Measurements from ENCODE around the gene STAT1. TPM values are rescaled to one million over a fixed set of nuclear protein-coding genes. Genes with fewer than 3 reads are reported as not detected.

Gene STAT1
- total RNA-seq, 2 experiments from 2014 or later: 56.6 to 57.8 TPM

DNA sequence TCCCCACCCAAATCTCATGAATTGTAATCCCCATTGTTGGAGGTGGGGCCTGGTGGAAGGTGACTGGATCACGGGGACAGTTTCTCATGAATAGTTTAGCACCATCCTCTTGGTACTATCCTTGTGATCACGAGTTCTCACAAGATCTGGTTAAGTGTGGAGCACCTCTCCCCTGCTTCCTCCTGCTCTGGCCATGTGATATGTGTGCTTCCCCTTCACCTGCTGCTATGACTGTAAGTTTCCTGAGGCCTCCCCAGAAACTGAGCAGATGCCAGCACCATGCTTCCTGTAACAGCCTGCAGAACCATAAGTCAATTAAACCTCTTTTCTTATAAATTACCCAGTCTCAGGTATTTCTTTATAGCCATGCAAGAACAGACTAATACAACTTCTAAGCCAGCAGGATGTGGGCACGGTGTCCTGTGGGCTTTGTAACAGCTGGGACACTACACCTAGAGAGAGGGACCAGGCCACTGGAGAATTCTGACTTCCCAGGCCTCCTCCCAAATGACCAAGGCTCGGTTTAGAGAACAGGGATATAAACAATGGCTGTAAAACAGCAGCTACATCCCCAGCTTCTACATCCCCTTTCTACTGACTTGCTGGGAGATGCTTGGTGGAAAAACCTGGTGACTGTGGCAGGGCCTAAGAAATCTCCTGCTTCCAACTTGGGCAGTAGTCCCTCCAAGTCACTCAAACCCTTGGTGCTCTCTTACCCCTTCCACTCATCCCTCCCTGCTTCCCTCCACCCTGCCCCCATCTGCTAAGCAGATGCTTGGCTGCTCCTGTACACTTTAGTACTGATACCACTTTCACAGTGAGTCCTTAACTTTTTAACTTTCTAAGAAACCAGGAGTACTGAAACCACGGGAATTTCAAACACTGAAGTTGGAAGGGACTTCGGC is 10.3 kb downstream of the STAT1 start:
- peaks cover 100% of the 10 kb centered on the region for H3K36me3 ChIP-seq (ENCODE audit: insufficient read depth, low read length)
- no peaks in the 10 kb centered on the region for H3K9me3 ChIP-seq (ENCODE audit: control insufficient read depth in 1 of 2, insufficient read depth in 1 of 2, low read length in 2 of 2)
- H3K27ac ChIP-seq (ENCODE audit: low read depth in 1 of 2, low read length in 2 of 2): peak overlapping the region; percentile 2 to 7
- no peak for ATAC-seq (ENCODE audit: poor library complexity)
- Mint-ChIP-seq H3K4me1 (ENCODE audit: low read depth) (peaks cover 76% of the 10 kb centered on the region), H3K27ac (peak overlapping the region; percentile 48), H3K4me3 (no peak overlapping the region), H3K36me3 (ENCODE audit: low read depth) (peaks cover 100% of the 10 kb centered on the region), H3K9me3 (no peaks in the 10 kb centered on the region), H3K27me3 (no peaks in the 10 kb centered on the region)
- no peaks in the 10 kb centered on the region for H3K27me3 ChIP-seq (ENCODE audit: control insufficient read depth in 1 of 2, insufficient read depth in 2 of 2, low read length in 2 of 2)
- CTCF ChIA-PET: interaction anchor here (1.8 kb wide), 1 partner anchor 23 kb away, joined by 3 read pairs; no protein-coding TSS in a partner anchor
- TF ChIP-seq, protein P1, sequence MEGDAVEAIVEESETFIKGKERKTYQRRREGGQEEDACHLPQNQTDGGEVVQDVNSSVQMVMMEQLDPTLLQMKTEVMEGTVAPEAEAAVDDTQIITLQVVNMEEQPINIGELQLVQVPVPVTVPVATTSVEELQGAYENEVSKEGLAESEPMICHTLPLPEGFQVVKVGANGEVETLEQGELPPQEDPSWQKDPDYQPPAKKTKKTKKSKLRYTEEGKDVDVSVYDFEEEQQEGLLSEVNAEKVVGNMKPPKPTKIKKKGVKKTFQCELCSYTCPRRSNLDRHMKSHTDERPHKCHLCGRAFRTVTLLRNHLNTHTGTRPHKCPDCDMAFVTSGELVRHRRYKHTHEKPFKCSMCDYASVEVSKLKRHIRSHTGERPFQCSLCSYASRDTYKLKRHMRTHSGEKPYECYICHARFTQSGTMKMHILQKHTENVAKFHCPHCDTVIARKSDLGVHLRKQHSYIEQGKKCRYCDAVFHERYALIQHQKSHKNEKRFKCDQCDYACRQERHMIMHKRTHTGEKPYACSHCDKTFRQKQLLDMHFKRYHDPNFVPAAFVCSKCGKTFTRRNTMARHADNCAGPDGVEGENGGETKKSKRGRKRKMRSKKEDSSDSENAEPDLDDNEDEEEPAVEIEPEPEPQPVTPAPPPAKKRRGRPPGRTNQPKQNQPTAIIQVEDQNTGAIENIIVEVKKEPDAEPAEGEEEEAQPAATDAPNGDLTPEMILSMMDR (IDR thresholded peaks at IDR 0.05): no peak
- intact Hi-C loops (cut with DNase I, micrococcal nuclease): no loop called here
- peaks cover 26% of the 10 kb centered on the region for H3K4me1 ChIP-seq (ENCODE audit: insufficient read depth, low read length)
- H3K4me3 ChIP-seq (ENCODE audit: low read length): no peak overlapping the region
- POLR2A ChIA-PET: interaction anchor here (1.0 to 5.4 kb wide), 3 partner anchors 8 to 17 kb away, joined by 3 to 29 read pairs (median 5); partner anchors contain the start of gene STAT1
- no peak for DNase-seq

DNA sequence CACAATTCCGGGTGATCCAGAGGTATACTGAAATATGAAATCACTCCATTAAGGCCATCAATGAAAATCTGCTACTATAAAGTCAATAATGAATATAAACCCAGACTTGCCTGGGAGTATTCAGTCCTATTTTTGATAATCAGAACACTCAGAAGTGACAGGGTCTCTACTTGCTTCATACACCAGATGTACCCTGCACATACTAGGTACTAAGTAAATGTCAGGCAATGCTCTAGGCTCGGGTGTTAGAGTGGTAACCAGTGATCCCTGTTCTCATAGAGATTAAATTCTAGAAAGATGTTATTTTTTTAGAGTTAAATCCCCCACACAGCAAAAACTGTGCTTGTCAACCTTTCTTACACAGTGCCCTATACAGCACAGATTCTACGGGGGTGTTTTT is 12.3 kb downstream of the STAT1 start:
- Mint-ChIP-seq H3K36me3 (ENCODE audit: low read depth) (peaks cover 98% of the 10 kb centered on the region), H3K9me3 (no peaks in the 10 kb centered on the region), H3K27me3 (no peaks in the 10 kb centered on the region), H3K4me1 (ENCODE audit: low read depth) (peaks cover 63% of the 10 kb centered on the region), H3K4me3 (no peak overlapping the region), H3K27ac (peak overlapping the region; percentile 48)
- TF ChIP-seq, protein P1 (IDR thresholded peaks at IDR 0.05): no peak
- DNase-seq: no peak
- intact Hi-C loops (cut with DNase I, micrococcal nuclease): no loop called here
- Histone ChIP-seq H3K4me1 (ENCODE audit: insufficient read depth, low read length) (peaks cover 28% of the 10 kb centered on the region), H3K36me3 (ENCODE audit: insufficient read depth, low read length) (peaks cover 100% of the 10 kb centered on the region), H3K4me3 (ENCODE audit: low read length) (no peak overlapping the region), H3K27ac (ENCODE audit: low read depth in 1 of 2, low read length in 2 of 2) (peak overlapping the region in 1 of 2 donors; percentile 1), H3K27me3 (ENCODE audit: control insufficient read depth in 1 of 2, insufficient read depth in 2 of 2, low read length in 2 of 2) (no peaks in the 10 kb centered on the region), H3K9me3 (ENCODE audit: control insufficient read depth in 1 of 2, insufficient read depth in 1 of 2, low read length in 2 of 2) (no peaks in the 10 kb centered on the region)
- CTCF ChIA-PET: interaction anchor here (1.3 to 1.8 kb wide), 2 partner anchors 18 to 21 kb away, joined by 3 read pairs; no protein-coding TSS in a partner anchor
- no peak for ATAC-seq (ENCODE audit: poor library complexity)
- POLR2A ChIA-PET: interaction anchor here (1.2 to 5.4 kb wide), 4 partner anchors 8 to 26 kb away, joined by 3 to 29 read pairs (median 4); partner anchors contain the start of gene STAT1

DNA sequence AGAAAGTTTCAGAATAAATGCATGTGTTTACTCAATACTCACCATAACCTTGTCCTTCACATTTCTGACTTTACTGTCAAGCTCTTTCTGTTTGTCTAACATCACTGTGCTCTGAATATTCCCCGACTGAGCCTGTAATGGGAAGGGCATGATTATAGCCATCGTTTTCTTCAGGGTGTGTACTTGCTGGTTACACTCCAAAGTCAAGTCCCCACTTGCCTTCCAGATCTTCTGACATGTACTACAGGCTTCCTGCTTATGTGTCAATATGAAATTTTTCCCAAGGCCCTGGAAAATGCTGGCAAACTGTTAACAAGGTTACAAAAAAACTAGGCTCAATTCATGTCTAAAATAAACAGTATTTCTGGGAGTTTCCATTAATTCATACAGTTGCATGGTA is 12.9 kb downstream of the STAT1 start:
- no peaks in the 10 kb centered on the region for H3K27me3 Mint-ChIP-seq
- H3K4me1 Mint-ChIP-seq (ENCODE audit: low read depth): peaks cover 63% of the 10 kb centered on the region

More for the DNA sequence above, 12.9 kb downstream of the STAT1 start:
- DNase-seq (no peak), ATAC-seq (ENCODE audit: poor library complexity) (no peak)
- CTCF ChIA-PET: interaction anchor here (1.3 kb wide), 1 partner anchor 18 kb away, joined by 3 read pairs; no protein-coding TSS in a partner anchor
- Mint-ChIP-seq H3K9me3 (no peaks in the 10 kb centered on the region), H3K27ac (peak overlapping the region; percentile 48), H3K36me3 (ENCODE audit: low read depth) (peaks cover 98% of the 10 kb centered on the region), H3K4me3 (no peak overlapping the region)
- Histone ChIP-seq H3K4me1 (ENCODE audit: insufficient read depth, low read length) (peaks cover 23% of the 10 kb centered on the region), H3K9me3 (ENCODE audit: control insufficient read depth in 1 of 2, insufficient read depth in 1 of 2, low read length in 2 of 2) (no peaks in the 10 kb centered on the region), H3K27me3 (ENCODE audit: control insufficient read depth in 1 of 2, insufficient read depth in 2 of 2, low read length in 2 of 2) (no peaks in the 10 kb centered on the region), H3K36me3 (ENCODE audit: insufficient read depth, low read length) (peaks cover 100% of the 10 kb centered on the region), H3K27ac (ENCODE audit: low read depth in 1 of 2, low read length in 2 of 2) (no peak overlapping the region), H3K4me3 (ENCODE audit: low read length) (no peak overlapping the region)
- POLR2A ChIA-PET: interaction anchor here (5.4 kb wide), 1 partner anchor 12 kb away, joined by 29 read pairs; the partner anchor contains the start of gene STAT1
- intact Hi-C loops (cut with DNase I, micrococcal nuclease): no loop called here
- TF ChIP-seq, protein P1 (IDR thresholded peaks at IDR 0.05): no peak

All from CD4-positive, alpha-beta T cell (primary cell).